Left ventricle myocardium inferior (tissue), 1 donor: Measurements from ENCODE around the gene GPC6. TPM values are rescaled to one million over a fixed set of nuclear protein-coding genes. Genes with fewer than 3 reads are reported as not detected.

Source experiments
- DNase-seq: peaks from one replicate; pipeline ENCODE4 v3.0.0-alpha.2; 2020
- H3K27ac ChIP-seq: fragments of 200-600 bp; replicated peaks from 2 replicates; pipeline ENCODE4 v1.8.0; 2021
- H3K27me3 ChIP-seq: fragments of 200-600 bp; 2 replicates; pipeline ENCODE4 v1.8.0; 2021; ENCODE audit warnings: low read depth
- H3K36me3 ChIP-seq: fragments of 200-600 bp; 2 replicates; pipeline ENCODE4 v1.8.0; 2021
- H3K4me1 ChIP-seq: fragments of 200-600 bp; 2 replicates; pipeline ENCODE4 v1.8.0; 2021
- H3K4me3 ChIP-seq: fragments of 200-600 bp; 2 replicates; pipeline ENCODE4 v1.8.0; 2021; ENCODE audit warnings: mild to moderate bottlenecking, moderate library complexity
- H3K9me3 ChIP-seq: fragments of 200-600 bp; replicated peaks from 2 replicates; pipeline ENCODE4 v1.8.0; 2021
- intact Hi-C: fragments of 100-400 bp; cut with micrococcal nuclease; formaldehyde crosslinking; loops from one replicate; pipeline ENCODE4 v1.11.0; 2022
- total RNA-seq: library from RNA; stranded (reverse); fragmentation: NEBNext Ultra II Directional; extraction: Animal tissue kit (Norgen Biotek cat#: 25700); gene quantifications from one replicate; pipeline ENCODE4 v1.2.1, GENCODE V29; 2021
- TF ChIP-seq, protein P1 (sequence below): fragments of 200-600 bp; IDR thresholded peaks from 2 replicates; pipeline ENCODE4 v1.8.0; 2021; ENCODE audit warnings: antibody characterized with exemption, mild to moderate bottlenecking, borderline replicate concordance
- donor health status: DM: no; HTN: yes; CAD: no; lungs with severe emphysema.

Gene GPC6
- total RNA-seq, 1 donor from 2014 or later, result 1.8 TPM

DNA sequence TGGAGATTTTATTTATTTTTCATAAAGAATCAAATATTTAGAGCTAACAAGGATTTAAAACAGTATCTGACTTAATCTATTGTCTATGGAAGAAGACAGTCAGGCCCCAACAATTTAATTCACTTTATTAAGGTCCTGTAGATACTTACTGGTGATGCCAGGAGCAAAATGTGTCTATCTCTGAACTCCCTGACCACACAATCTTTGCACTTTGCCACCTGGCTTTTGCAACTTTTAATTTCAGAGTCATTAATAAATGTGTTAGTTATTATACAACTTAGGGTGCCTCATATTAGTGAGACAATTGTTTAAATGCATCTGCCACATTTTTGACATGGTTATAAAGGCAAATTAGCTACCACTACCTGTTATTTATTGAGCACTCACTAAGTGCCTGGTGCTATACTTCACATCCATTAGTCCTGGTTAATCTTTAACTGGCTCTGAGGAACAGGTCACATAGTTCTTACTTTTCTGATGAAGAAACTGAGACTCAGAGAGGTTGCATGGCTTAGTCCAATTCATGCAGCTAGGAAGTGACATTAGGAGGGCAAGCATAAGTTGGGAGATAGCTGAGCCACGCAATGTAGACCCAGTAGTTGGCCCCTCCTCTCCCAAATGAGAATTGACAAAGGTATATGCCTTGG, 955.0 kb downstream of the GPC6 start:
- TF ChIP-seq, protein P1, sequence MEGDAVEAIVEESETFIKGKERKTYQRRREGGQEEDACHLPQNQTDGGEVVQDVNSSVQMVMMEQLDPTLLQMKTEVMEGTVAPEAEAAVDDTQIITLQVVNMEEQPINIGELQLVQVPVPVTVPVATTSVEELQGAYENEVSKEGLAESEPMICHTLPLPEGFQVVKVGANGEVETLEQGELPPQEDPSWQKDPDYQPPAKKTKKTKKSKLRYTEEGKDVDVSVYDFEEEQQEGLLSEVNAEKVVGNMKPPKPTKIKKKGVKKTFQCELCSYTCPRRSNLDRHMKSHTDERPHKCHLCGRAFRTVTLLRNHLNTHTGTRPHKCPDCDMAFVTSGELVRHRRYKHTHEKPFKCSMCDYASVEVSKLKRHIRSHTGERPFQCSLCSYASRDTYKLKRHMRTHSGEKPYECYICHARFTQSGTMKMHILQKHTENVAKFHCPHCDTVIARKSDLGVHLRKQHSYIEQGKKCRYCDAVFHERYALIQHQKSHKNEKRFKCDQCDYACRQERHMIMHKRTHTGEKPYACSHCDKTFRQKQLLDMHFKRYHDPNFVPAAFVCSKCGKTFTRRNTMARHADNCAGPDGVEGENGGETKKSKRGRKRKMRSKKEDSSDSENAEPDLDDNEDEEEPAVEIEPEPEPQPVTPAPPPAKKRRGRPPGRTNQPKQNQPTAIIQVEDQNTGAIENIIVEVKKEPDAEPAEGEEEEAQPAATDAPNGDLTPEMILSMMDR, result no peak
- DNase-seq, result no peak
- no peaks in the 10 kb centered on the region for H3K4me1 ChIP-seq
- no peak overlapping the region for H3K4me3 ChIP-seq
- H3K27ac ChIP-seq, result no peak overlapping the region
- H3K9me3 ChIP-seq, result no peaks in the 10 kb centered on the region
- H3K36me3 ChIP-seq, result no peaks in the 10 kb centered on the region
- no peaks in the 10 kb centered on the region for H3K27me3 ChIP-seq
- intact Hi-C loops, result no loop called here

DNA sequence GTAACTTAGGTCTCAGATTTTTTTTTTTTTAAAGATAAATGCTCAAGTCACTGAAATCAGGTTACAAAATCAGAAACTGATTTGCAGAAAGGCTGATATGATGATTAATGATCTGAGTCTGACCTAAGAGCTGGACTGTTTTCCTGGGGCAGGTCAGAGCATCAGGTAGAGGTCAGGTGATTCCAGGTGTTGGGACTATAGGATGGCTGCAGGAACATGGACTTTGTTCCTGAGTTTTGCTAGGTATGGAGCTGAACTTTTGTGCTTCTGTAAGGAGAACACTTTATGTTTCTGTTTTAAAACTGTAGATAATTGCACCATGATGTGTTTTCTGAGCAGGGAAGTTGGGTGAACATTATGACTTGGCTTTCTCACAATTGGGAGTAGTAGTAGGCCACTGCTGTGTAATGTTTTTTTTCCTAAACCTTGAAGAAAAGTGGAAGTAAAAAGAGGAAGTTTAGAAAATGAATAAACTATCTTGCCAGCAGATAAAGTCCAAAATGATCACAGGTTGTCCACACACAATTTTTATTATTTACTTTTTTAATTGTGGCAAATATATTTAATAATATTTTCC, 955.7 kb downstream of the GPC6 start:
- TF ChIP-seq, protein P1, result no peak
- DNase-seq, result no peak
- intact Hi-C loops, result no loop called here
- H3K36me3 ChIP-seq, result no peaks in the 10 kb centered on the region
- no peaks in the 10 kb centered on the region for H3K4me1 ChIP-seq
- H3K9me3 ChIP-seq, result no peaks in the 10 kb centered on the region
- no peaks in the 10 kb centered on the region for H3K27me3 ChIP-seq
- no peak overlapping the region for H3K4me3 ChIP-seq
- no peak overlapping the region for H3K27ac ChIP-seq

DNA sequence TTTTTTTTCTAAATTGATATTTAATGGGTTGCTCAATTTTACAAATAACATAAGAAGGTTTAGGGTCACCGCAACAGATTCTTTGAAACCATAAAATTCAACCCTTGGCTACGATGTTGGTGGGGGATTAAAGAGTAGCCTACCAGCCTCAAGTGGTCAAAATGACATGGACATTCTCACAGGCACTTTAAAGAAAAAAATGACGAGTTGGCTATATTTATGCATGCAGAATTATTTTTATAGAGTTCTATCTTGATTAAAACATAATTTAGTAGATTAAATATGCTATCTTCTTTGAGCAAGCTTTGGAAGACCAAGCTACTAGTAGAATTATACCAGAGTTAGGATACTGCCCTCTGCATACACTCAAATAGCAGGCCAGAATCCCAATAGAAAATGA, 959.9 kb downstream of the GPC6 start:
- intact Hi-C loops, result no loop called here
- no peaks in the 10 kb centered on the region for H3K27me3 ChIP-seq
- H3K9me3 ChIP-seq, result no peaks in the 10 kb centered on the region
- H3K4me1 ChIP-seq, result no peaks in the 10 kb centered on the region
- H3K36me3 ChIP-seq, result no peaks in the 10 kb centered on the region
- TF ChIP-seq, protein P1, result no peak
- H3K27ac ChIP-seq, result no peak overlapping the region
- H3K4me3 ChIP-seq, result no peak overlapping the region
- no peak for DNase-seq

DNA sequence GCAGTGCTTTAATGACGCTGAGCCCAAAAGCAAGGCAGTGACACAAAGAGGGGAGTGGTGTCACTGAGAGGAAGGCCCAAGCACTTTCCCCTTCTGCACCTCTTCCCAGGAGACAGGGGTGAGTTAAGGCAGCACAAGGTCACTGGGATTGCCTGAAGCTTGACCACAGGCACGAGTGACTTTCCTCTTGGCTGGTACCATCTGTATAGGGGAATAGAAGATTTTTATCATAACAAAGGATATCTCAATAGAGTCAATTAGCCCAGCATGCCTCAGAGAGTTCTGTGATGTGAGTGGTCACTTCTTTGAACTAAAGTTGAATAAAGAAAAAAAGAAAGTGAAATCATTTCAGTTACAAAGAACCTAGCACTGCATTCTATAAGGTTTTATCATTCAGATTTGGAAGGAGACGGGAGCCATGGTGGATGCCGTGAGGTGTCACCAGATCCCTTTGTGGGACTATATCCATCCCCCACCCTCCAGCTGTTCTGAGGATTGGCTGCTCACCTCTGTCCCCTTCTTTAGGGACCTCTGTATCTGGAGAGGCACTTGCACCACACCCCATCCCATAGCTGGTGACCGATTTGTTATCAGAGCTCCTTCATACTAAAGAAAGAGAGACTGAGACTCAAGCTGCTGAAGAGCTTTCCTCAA, 961.7 kb downstream of the GPC6 start:
- Histone ChIP-seq H3K4me1 (no peaks in the 10 kb centered on the region), H3K4me3 (no peak overlapping the region), H3K36me3 (no peaks in the 10 kb centered on the region), H3K9me3 (no peaks in the 10 kb centered on the region), H3K27me3 (no peaks in the 10 kb centered on the region), H3K27ac (no peak overlapping the region)
- TF ChIP-seq, protein P1, result no peak
- no peak for DNase-seq
- intact Hi-C loops, result no loop called here

DNA sequence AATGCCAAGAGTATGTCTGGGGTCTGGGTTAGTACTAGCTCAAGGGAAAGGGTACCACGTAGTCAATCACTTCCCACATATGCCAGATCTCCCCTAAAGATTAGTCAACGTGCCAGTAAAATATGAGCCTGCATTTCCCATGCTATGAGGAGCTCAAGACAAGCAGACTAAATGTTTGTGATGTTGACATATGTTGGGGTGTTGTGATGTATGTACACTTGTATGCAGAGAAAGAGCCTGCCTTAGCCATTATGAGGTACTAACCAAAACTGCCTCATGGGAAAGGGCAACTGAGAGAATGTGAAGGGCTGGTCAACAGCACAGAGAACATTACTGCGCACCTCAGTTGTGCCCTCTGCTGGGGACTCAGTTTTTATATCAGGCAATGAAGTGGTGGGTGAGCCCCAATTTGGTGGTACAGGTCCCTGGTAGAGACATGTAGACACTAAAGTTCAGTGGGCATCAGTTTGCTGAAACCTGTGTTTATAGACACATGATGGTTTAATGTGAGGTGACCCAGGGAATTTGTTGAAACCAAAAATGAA, 965.9 kb downstream of the GPC6 start:
- no peak for DNase-seq
- intact Hi-C loops, result no loop called here
- Histone ChIP-seq H3K27ac (no peak overlapping the region), H3K4me3 (no peak overlapping the region), H3K9me3 (no peaks in the 10 kb centered on the region), H3K4me1 (no peaks in the 10 kb centered on the region), H3K36me3 (no peaks in the 10 kb centered on the region), H3K27me3 (no peaks in the 10 kb centered on the region)
- TF ChIP-seq, protein P1, result peak; percentile 54
